ENCODE results near the gene SPTBN4.
A peak's percentile ranks its signal among the peaks of the same experiment; 100 is the strongest.
"Not testable (repeated sequence)": the region's sequence is repeated elsewhere in the genome, so short reads cannot be mapped to it uniquely, and the experiment has no call there.

Gene SPTBN4

GRCh38 chr19:40589591-40590429 lies 123.0 kb downstream of the SPTBN4 start:
- no peak for DNase-seq

- no peak for DNase-seq
Measured at GRCh38 chr19:40590464-40591265, 123.9 kb downstream of the SPTBN4 start.

- not testable (repeated sequence) for DNase-seq
Measured at GRCh38 chr19:40591724-40592123, 124.9 kb downstream of the SPTBN4 start.

GRCh38 chr19:40592170-40592569 lies 125.4 kb downstream of the SPTBN4 start:
- DNase-seq: no peak

- DNase-seq: no peak
Measured at GRCh38 chr19:40594255-40594654, 127.5 kb downstream of the SPTBN4 start.

- no peak for DNase-seq
Measured at GRCh38 chr19:40594657-40595091, 127.9 kb downstream of the SPTBN4 start.

GRCh38 chr19:40596608-40597328 lies 130.0 kb downstream of the SPTBN4 start:
- no peak for DNase-seq

GRCh38 chr19:40597329-40597838 lies 130.6 kb downstream of the SPTBN4 start:
- DNase-seq: no peak

GRCh38 chr19:40598121-40598917 lies 131.5 kb downstream of the SPTBN4 start:
- peak; percentile 74 for DNase-seq

- no peak for DNase-seq
Measured at GRCh38 chr19:40598918-40599307, 132.1 kb downstream of the SPTBN4 start.

GRCh38 chr19:40599331-40599901 lies 132.6 kb downstream of the SPTBN4 start:
- no peak for DNase-seq

- DNase-seq: no peak
Measured at GRCh38 chr19:40599902-40600569, 133.2 kb downstream of the SPTBN4 start.

- DNase-seq: no peak
Measured at GRCh38 chr19:40600570-40601133, 133.9 kb downstream of the SPTBN4 start.

GRCh38 chr19:40601134-40601974 lies 134.6 kb downstream of the SPTBN4 start, which contains the start of gene LTBP4:
LTBP4 (plus strand) TSS chr19:40601369; CDS start chr19:40601388, 19 bp downstream.
- DNase-seq: no peak

- DNase-seq: no peak
Measured at GRCh38 chr19:40603071-40603388, 136.2 kb downstream of the SPTBN4 start.

GRCh38 chr19:40603389-40604170 lies 136.8 kb downstream of the SPTBN4 start:
- peak; percentile 69 for DNase-seq

GRCh38 chr19:40604171-40604646 lies 137.4 kb downstream of the SPTBN4 start:
- DNase-seq: no peak

- DNase-seq: no peak
Measured at GRCh38 chr19:40604647-40605215, 137.9 kb downstream of the SPTBN4 start.

Measured in NCI-H2107 (cell line).